Hair follicular keratinocyte (primary cell): Measurements from ENCODE around the gene CTDSPL2. TPM values are rescaled to one million over a fixed set of nuclear protein-coding genes. Genes with fewer than 3 reads are reported as not detected.

Experiments used
- total RNA-seq: library from RNA; depleted of rRNA; stranded (reverse); fragments of >200 nt; gene quantifications from 2 replicates; pipeline ENCODE4 v1.2.3, GENCODE V29; 2015

CTDSPL2 gene
- total RNA-seq: 19.6 and 32.0 TPM in 2 replicates

DNA sequence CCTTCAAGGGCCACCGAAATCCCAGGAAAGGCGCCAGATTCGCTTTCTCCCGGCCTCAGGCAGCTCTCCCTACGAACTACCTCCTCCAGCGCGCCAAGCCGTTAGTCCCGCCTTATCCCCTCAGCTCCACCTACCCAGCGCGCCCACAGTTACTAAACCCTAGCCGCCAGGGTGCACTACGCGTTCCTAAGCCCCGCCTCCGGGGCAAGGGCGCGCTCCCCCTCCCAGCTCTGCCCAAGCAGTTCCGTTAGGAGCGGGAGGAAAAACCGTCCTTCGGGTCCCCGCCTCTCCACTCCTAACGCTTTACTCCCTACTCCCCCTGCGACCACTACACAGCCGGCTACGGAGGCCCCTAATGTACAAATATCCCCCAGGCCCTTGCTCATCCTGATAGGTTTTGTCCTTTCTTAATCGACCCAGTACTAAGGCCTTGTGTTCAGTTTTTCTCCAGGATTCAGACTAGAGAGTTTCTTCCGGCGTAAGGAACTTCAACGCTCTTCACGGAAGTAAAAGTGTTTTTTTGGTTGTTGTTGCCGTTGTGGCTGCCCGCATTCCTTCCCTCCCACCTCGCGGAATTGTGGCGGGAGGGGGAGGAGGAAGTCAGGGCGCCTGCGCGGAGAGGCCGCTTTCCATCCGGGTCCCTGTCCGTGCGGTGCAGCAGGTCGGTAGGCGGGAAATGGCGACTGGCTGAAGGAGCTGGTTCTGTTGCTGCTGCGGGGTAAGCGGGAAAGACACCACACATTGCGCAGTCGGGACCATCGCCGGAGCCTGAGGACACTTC is at the start of gene CTDSPL2:
TSS of gene CTDSPL2 (plus strand) at position 655 of the 781 bp plus-strand sequence. CDS start 31,386 bp downstream, outside the sequence.

GRCh38 chr15:44536962-44537734 is 109.7 kb downstream of the CTDSPL2 start, which contains the start of gene EIF3J:
TSS of gene EIF3J (plus strand) at chr15:44537147. CDS start at chr15:44537195, 48 bp downstream.

Other genes with a start within 250 kb of the CTDSPL2 start
- gene FRMD5, start 232.4 kb upstream of the CTDSPL2 start, total RNA-seq: 1.3 and 2.5 TPM in 2 replicates
- 24.4 and 31.5 TPM in 2 replicates for gene GOLM2, start 138.9 kb upstream of the CTDSPL2 start, total RNA-seq
- 21.0 and 39.8 TPM in 2 replicates for gene EIF3J, start 109.5 kb downstream of the CTDSPL2 start, total RNA-seq
- gene SPG11, start 236.0 kb downstream of the CTDSPL2 start, total RNA-seq: 34.0 and 46.5 TPM in 2 replicates